Breast epithelium (tissue), 4 donors: ENCODE measurements around the gene TSBP1. TPM values are rescaled to one million over a fixed set of nuclear protein-coding genes. Genes with fewer than 3 reads are reported as not detected.

Experiments used
- DNase-seq, 2 donors: peaks; one replicate each; pipeline ENCODE4 v3.0.0-alpha.2; 2019; ENCODE audit warnings: low spot score in 2 of 2
- H3K27ac ChIP-seq, 2 donors: fragments of 200-600 bp; sonication (generic) in 1 of 2; one replicate each; pipeline ENCODE4 v1.5.1; 2016 to 2019; ENCODE audit warnings: mild to moderate bottlenecking in 1 of 2
- H3K27me3 ChIP-seq, 2 donors: fragments of 200-600 bp; sonication (generic) in 1 of 2; one replicate each; pipeline versions ENCODE4 v1.5.1 to v1.6.0; 2017 to 2019; ENCODE audit warnings: control low read depth in 1 of 2, mild to moderate bottlenecking in 1 of 2
- H3K36me3 ChIP-seq: fragments of 200-600 bp; one replicate; pipeline ENCODE4 v1.5.1; 2019
- H3K4me1 ChIP-seq, 2 donors: fragments of 200-600 bp; sonication (generic); one replicate each; pipeline ENCODE4 v1.5.1; 2016 to 2019; ENCODE audit warnings: control low read depth in 1 of 2
- H3K4me3 ChIP-seq, 3 donors: fragments of 200-600 bp; sonication (generic); 1 replicate in 2 of 3; 2 replicates in 1 of 3; pipeline ENCODE4 v1.5.1; 2016 to 2019; ENCODE audit warnings: mild to moderate bottlenecking in 3 of 3, moderate library complexity in 2 of 3
- H3K9me3 ChIP-seq, 2 donors: fragments of 200-600 bp; sonication (generic) in 1 of 2; one replicate each; pipeline ENCODE4 v1.5.1; 2016 to 2019; ENCODE audit warnings: control low read depth in 1 of 2
- POLR2A ChIP-seq: fragments of 450-650 bp; IDR thresholded peaks from one replicate; pipeline ENCODE4 v1.6.1; 2016; ENCODE audit warnings: antibody characterized with exemption, mild to moderate bottlenecking, moderate library complexity
- POLR2AphosphoS5 ChIP-seq, 3 donors: sonication (generic); formaldehyde crosslinking; IDR thresholded peaks; one replicate each; pipeline ENCODE4 v1.6.1; 2017; ENCODE audit warnings: antibody characterized with exemption in 3 of 3
- intact Hi-C: fragments of 100-400 bp; cut with DNase I; formaldehyde crosslinking; loops from one replicate; pipeline ENCODE4 v1.15.1; 2023; ENCODE audit warnings: low total_unique reads
- total RNA-seq, 3 donors: library from RNA; depleted of rRNA; stranded (reverse); fragments of >200 nt; gene quantifications; one replicate each; pipeline ENCODE4 v1.1.0, GENCODE V29; 2016
- TF ChIP-seq, protein P1 (sequence below), 3 donors: fragments of 450-650 bp; IDR thresholded peaks; one replicate each; pipeline ENCODE4 v1.5.1; 2016 to 2017; ENCODE audit warnings: antibody characterized with exemption in 3 of 3, mild to moderate bottlenecking in 3 of 3, moderate library complexity in 3 of 3

Gene TSBP1
- total RNA-seq, 3 donors from 2014 or later, result not detected

DNA sequence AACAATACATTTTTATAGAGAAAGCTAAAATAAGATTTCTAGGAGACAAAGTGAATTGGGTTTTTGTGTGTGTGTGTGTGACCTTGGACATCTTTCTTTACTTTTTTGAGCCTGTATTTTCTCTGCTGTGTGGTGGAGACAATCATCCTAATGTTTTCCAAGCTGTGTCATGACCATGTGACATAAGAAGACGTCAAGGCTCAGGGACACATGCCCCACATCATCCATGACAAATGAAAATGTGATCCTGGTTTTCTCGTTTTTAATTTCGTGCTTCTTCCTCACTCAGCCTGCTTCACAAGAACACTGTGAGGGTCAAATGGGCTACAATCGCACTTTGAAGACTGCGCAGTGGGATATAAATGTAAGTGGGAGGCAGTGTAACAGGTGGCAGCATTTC is 39.2 kb upstream of the TSBP1 start:
- DNase-seq, result no peak
- Histone ChIP-seq H3K27ac (no peak overlapping the region), H3K4me1 (no peaks in the 10 kb centered on the region), H3K27me3 (peaks cover 0 to 36% of the 10 kb centered on the region in 2 donors), H3K4me3 (no peak overlapping the region), H3K36me3 (no peaks in the 10 kb centered on the region), H3K9me3 (no peaks in the 10 kb centered on the region)
- intact Hi-C loops, result no loop called here
- TF ChIP-seq, protein P1, sequence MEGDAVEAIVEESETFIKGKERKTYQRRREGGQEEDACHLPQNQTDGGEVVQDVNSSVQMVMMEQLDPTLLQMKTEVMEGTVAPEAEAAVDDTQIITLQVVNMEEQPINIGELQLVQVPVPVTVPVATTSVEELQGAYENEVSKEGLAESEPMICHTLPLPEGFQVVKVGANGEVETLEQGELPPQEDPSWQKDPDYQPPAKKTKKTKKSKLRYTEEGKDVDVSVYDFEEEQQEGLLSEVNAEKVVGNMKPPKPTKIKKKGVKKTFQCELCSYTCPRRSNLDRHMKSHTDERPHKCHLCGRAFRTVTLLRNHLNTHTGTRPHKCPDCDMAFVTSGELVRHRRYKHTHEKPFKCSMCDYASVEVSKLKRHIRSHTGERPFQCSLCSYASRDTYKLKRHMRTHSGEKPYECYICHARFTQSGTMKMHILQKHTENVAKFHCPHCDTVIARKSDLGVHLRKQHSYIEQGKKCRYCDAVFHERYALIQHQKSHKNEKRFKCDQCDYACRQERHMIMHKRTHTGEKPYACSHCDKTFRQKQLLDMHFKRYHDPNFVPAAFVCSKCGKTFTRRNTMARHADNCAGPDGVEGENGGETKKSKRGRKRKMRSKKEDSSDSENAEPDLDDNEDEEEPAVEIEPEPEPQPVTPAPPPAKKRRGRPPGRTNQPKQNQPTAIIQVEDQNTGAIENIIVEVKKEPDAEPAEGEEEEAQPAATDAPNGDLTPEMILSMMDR (IDR thresholded peaks at IDR 0.05), result no peak
- TF ChIP-seq POLR2AphosphoS5 (IDR thresholded peaks at IDR 0.05) (no peak), POLR2A (no peak)

DNA sequence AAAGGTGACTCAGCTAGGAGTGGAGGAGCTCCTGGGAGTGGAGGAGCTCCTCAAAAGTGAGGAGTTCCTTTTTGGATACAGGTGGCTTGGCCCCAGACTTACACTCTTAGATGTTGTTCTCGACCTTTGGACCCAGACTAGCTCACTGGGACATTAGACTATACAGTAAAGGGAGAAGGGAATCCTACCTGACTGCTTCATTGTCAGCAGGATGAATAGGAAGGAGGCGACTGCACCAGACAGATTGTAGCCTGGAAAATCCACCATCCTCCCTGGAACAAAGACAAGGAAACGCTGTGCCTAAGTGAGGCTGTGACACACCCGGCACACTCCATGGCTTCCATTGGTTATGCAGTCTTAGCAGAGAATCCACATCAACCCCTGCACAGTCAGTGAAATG is 35.2 kb upstream of the TSBP1 start, which contains the start of gene BTNL2:
BTNL2 (minus strand) TSS at position 325 of the 400 bp plus-strand sequence; CDS start at position 267, 58 bp downstream.
- no peak within 1 kb of the TSS for H3K4me3 ChIP-seq
- no peaks in the 10 kb centered on the region for H3K4me1 ChIP-seq
- intact Hi-C loops, result no loop called here
- H3K9me3 ChIP-seq, result no peaks in the 10 kb centered on the region
- H3K27me3 ChIP-seq, result peaks cover 0 to 42% of the 10 kb centered on the region in 2 donors
- no peaks in the 10 kb centered on the region for H3K36me3 ChIP-seq
- no peak for DNase-seq
- TF ChIP-seq POLR2A (no peak), POLR2AphosphoS5 (IDR thresholded peaks at IDR 0.05) (no peak)
- TF ChIP-seq, protein P1 (IDR thresholded peaks at IDR 0.05), result no peak
- H3K27ac ChIP-seq, result no peak within 1 kb of the TSS

DNA sequence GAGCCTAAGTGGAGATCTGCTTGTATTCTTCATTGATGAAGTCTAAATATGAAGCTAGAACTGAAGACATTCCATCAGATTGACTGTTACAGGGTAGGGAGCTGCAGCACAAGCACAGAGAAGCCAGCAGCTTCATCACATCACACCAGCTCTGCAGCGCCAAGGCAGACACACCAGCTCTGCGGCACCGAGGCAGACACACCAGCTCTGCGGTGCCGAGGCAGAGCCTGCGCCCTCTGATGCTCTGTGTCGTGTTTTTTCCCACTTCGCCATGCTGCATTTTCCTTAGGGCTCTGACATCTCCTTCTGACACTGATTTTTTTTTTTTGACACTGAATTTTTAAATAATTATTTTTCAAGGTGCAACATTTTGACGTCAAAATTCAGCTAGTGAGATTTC is 34.5 kb upstream of the TSBP1 start:
- Histone ChIP-seq H3K27ac (no peak overlapping the region), H3K4me1 (no peaks in the 10 kb centered on the region), H3K4me3 (no peak overlapping the region), H3K9me3 (no peaks in the 10 kb centered on the region), H3K27me3 (peaks cover 0 to 36% of the 10 kb centered on the region in 2 donors), H3K36me3 (no peaks in the 10 kb centered on the region)
- no peak for DNase-seq
- intact Hi-C loops, result no loop called here
- TF ChIP-seq, protein P1 (IDR thresholded peaks at IDR 0.05), result no peak
- no peak for TF ChIP-seq POLR2AphosphoS5 (IDR thresholded peaks at IDR 0.05)

DNA sequence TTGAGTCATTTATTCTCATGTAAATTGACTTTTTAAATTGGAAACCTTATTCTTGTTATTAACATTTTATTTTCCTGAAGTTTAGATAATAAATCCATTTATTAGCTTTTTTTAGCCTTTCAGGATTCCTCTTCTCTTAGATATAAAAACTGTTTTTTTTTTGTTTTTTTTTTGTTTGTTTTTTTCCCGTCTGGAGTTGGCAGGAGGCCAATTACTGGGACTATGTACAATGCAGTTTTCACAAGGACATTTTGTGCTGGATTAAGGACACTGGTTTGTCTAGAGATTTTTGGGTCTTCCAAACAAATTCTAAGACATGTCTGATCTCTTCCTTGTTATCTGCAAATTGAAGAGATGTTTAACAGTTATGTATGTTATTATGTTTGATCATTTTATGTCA is 34.0 kb upstream of the TSBP1 start:
- no peak overlapping the region for H3K27ac ChIP-seq
- DNase-seq, result no peak
- H3K4me1 ChIP-seq, result no peaks in the 10 kb centered on the region
- no peaks in the 10 kb centered on the region for H3K9me3 ChIP-seq
- H3K27me3 ChIP-seq, result peaks cover 0 to 36% of the 10 kb centered on the region in 2 donors
- intact Hi-C loops, result no loop called here
- no peaks in the 10 kb centered on the region for H3K36me3 ChIP-seq
- H3K4me3 ChIP-seq, result no peak overlapping the region
- TF ChIP-seq POLR2A (no peak), POLR2AphosphoS5 (IDR thresholded peaks at IDR 0.05) (no peak)
- TF ChIP-seq, protein P1 (IDR thresholded peaks at IDR 0.05), result no peak

DNA sequence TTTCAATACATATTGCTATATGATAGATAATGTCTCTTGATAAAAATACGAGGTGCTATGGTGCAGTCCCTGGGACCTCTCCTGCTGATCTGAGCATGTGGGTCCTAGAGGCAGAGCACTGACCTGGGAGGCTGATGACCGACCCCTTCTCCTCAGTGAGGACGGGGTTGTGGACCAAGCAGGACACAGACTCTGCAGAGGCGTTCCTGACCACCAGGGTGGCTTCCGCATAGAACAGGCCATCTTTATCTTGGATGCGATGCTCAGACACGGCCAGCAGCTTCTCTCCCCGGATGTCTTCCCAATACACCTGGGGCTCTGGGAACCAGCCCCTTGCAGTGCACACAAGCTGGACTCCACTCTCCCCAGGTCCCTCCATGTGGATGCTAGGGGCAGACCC is 31.1 kb upstream of the TSBP1 start:
- H3K4me1 ChIP-seq, result no peaks in the 10 kb centered on the region
- TF ChIP-seq POLR2A (no peak), POLR2AphosphoS5 (IDR thresholded peaks at IDR 0.05) (no peak)
- TF ChIP-seq, protein P1 (IDR thresholded peaks at IDR 0.05), result no peak
- no peak overlapping the region for H3K4me3 ChIP-seq
- H3K36me3 ChIP-seq, result no peaks in the 10 kb centered on the region
- intact Hi-C loops, result loop anchor here (2.0 kb wide), 1 partner anchor 14 kb away; no protein-coding TSS in a partner anchor
- no peak for DNase-seq
- no peak overlapping the region for H3K27ac ChIP-seq
- H3K27me3 ChIP-seq, result peaks cover 0 to 33% of the 10 kb centered on the region in 2 donors
- H3K9me3 ChIP-seq, result no peaks in the 10 kb centered on the region
